WTC11 (cell line): Measurements from ENCODE around the gene DOP1A. TPM values are rescaled to one million over a fixed set of nuclear protein-coding genes. Genes with fewer than 3 reads are reported as not detected.

Experiments used
- ATAC-seq: fragments of 200-7000 bp; cut with Tn5 transposase; 2 replicates; pipeline ENCODE4 v1.10.0; 2021; ENCODE audit warnings: mild to moderate bottlenecking, moderate library complexity
- CTCF ChIA-PET: fragments of 300-600 bp; sonication (Branson Sonifier 250); formaldehyde crosslinking; loops from one replicate; lab custom pipeline; 2021; ENCODE audit warnings: antibody characterized with exemption; lab: Charles Lee
- POLR2A ChIA-PET: fragments of 350-600 bp; sonication (Branson Sonifier 250); formaldehyde crosslinking; loops from one replicate; lab custom pipeline; 2021; ENCODE audit warnings: antibody characterized with exemption; lab: Charles Lee
- DNase-seq: peaks from one replicate; pipeline ENCODE4 v3.0.0; 2021; ENCODE audit warnings: low spot score
- H3K27ac Mint-ChIP-seq: 2 replicates; pipeline ENCODE4 v1.8.0; 2021; ENCODE audit warnings: mixed read lengths
- H3K27me3 Mint-ChIP-seq: 2 replicates; pipeline ENCODE4 v1.8.0; 2021; ENCODE audit warnings: low read depth, mild to moderate bottlenecking, moderate library complexity, mixed read lengths
- H3K36me3 Mint-ChIP-seq: 2 replicates; pipeline ENCODE4 v1.8.0; 2021; ENCODE audit warnings: mixed read lengths
- H3K4me1 Mint-ChIP-seq: 2 replicates; pipeline ENCODE4 v1.8.0; 2022; ENCODE audit warnings: mixed read lengths
- H3K4me3 Mint-ChIP-seq: 2 replicates; pipeline ENCODE4 v1.8.0; 2021; ENCODE audit warnings: mild to moderate bottlenecking, moderate library complexity, mixed read lengths
- H3K9me3 Mint-ChIP-seq: 2 replicates; pipeline ENCODE4 v1.8.0; 2021; ENCODE audit warnings: mixed read lengths
- AR ChIP-seq: fragments of 250-450 bp; sonication (Bioruptor Pico); IDR thresholded peaks from 2 replicates; pipeline ENCODE4 v1.9.0; 2021; ENCODE audit warnings: mild to moderate bottlenecking
- ATF1 ChIP-seq: sonication (generic); formaldehyde crosslinking; IDR thresholded peaks from 2 replicates; pipeline ENCODE4 v1.8.1; 2023; ENCODE audit warnings: mild to moderate bottlenecking, moderate library complexity, missing genetic modification reagents
- ATF6 ChIP-seq: sonication (generic); formaldehyde crosslinking; IDR thresholded peaks from 2 replicates; pipeline ENCODE4 v1.8.1; 2023; ENCODE audit warnings: mild to moderate bottlenecking, missing genetic modification reagents
- CREM ChIP-seq: sonication (generic); formaldehyde crosslinking; IDR thresholded peaks from 2 replicates; pipeline ENCODE4 v1.8.1; 2022; ENCODE audit warnings: mild to moderate bottlenecking, missing genetic modification reagents, moderate library complexity
- GTF2I ChIP-seq: fragments of 250-450 bp; sonication (Bioruptor Pico); conservative IDR thresholded peaks from 2 replicates; pipeline ENCODE4 v1.4.0; 2021; ENCODE audit warnings: mild to moderate bottlenecking
- MAX ChIP-seq: sonication (generic); formaldehyde crosslinking; IDR thresholded peaks from 2 replicates; pipeline ENCODE4 v1.8.0; 2022; ENCODE audit warnings: mild to moderate bottlenecking, missing genetic modification reagents
- NFATC4 ChIP-seq: fragments of 250-450 bp; sonication (Bioruptor Pico); IDR thresholded peaks from 2 replicates; pipeline ENCODE4 v1.9.0; 2021; ENCODE audit warnings: mild to moderate bottlenecking
- NFE2L1 ChIP-seq: sonication (generic); formaldehyde crosslinking; IDR thresholded peaks from 2 replicates; pipeline ENCODE4 v1.8.1; 2023; ENCODE audit warnings: missing genetic modification reagents
- NR1H2 ChIP-seq: sonication (generic); formaldehyde crosslinking; IDR thresholded peaks from 2 replicates; pipeline ENCODE4 v1.9.0; 2021; ENCODE audit warnings: mild to moderate bottlenecking, moderate library complexity, missing genetic modification reagents
- OVOL2 ChIP-seq: fragments of 250-450 bp; sonication (Bioruptor Pico); IDR thresholded peaks from 2 replicates; pipeline ENCODE4 v1.9.0; 2021; ENCODE audit warnings: mild to moderate bottlenecking, borderline replicate concordance
- PRDM15 ChIP-seq: sonication (generic); formaldehyde crosslinking; IDR thresholded peaks from 2 replicates; pipeline ENCODE4 v1.8.0; 2022; ENCODE audit warnings: missing genetic modification reagents
- RELA ChIP-seq: sonication (generic); formaldehyde crosslinking; IDR thresholded peaks from 2 replicates; pipeline ENCODE4 v1.8.1; 2022; ENCODE audit warnings: missing genetic modification reagents, mild to moderate bottlenecking, borderline replicate concordance
- USF2 ChIP-seq: sonication (generic); formaldehyde crosslinking; IDR thresholded peaks from 2 replicates; pipeline ENCODE4 v1.8.1; 2023; ENCODE audit warnings: mild to moderate bottlenecking, missing genetic modification reagents, moderate library complexity
- ZNF281 ChIP-seq: sonication (generic); formaldehyde crosslinking; IDR thresholded peaks from 2 replicates; pipeline ENCODE4 v1.8.0; 2023; ENCODE audit warnings: mild to moderate bottlenecking, missing genetic modification reagents
- ZNF512 ChIP-seq: sonication (generic); formaldehyde crosslinking; IDR thresholded peaks from 2 replicates; pipeline ENCODE4 v1.8.1; 2022; ENCODE audit warnings: missing genetic modification reagents, borderline replicate concordance
- total RNA-seq: library from RNA; stranded (reverse); gene quantifications from 3 replicates; pipeline ENCODE4 v1.2.3, GENCODE V29; 2021

The DOP1A gene
- total RNA-seq, 1 experiment from 2014 or later, result 16.9 TPM

- TF ChIP-seq AR (CRISPR knock-in tag), result no peak
- no peak for TF ChIP-seq NFE2L1 (CRISPR knock-in tag)
- no peak for TF ChIP-seq PRDM15 (CRISPR knock-in tag)
- TF ChIP-seq NR1H2, result no peak
- no peak for TF ChIP-seq RELA (CRISPR knock-in tag)
- TF ChIP-seq ATF6 (CRISPR knock-in tag), result no peak
- no peak for TF ChIP-seq ATF1 (CRISPR knock-in tag)
- TF ChIP-seq NFATC4 (CRISPR knock-in tag), result no peak
- TF ChIP-seq ZNF281 (CRISPR knock-in tag), result no peak
- no peak for TF ChIP-seq MAX (CRISPR knock-in tag)
- TF ChIP-seq CREM (CRISPR knock-in tag), result no peak
- no peak for TF ChIP-seq USF2 (CRISPR knock-in tag)
- no peak for TF ChIP-seq GTF2I (CRISPR knock-in tag)
- TF ChIP-seq OVOL2 (CRISPR knock-in tag), result no peak
- no peak for TF ChIP-seq ZNF512
- TF ChIP-seq, all 79 proteins: peak for 0
- Mint-ChIP-seq H3K4me1 (peaks cover 8% of the 10 kb centered on the region), H3K9me3 (peaks cover 5% of the 10 kb centered on the region; the same call in 1 of the 2 replicates), H3K4me3 (no peak overlapping the region), H3K36me3 (peaks cover 14% of the 10 kb centered on the region), H3K27me3 (no peaks in the 10 kb centered on the region), H3K27ac (no peak overlapping the region)
- ATAC-seq, result no peak
- ChIA-PET POLR2A (no interaction called here), CTCF (interaction anchor here (2.2 kb wide), 1 partner anchor 43 kb away, joined by 4 read pairs; the partner anchor contains the start of gene UBE3D)
- DNase-seq, result no peak
Measured at GRCh38 chr6:83108378-83108777, 40.9 kb downstream of the DOP1A start.
